ENCODE measurements around the gene DCT.
"Not testable (repeated sequence)": the region's sequence is repeated elsewhere in the genome, so short reads cannot be mapped to it uniquely, and the experiment has no call there.

The DCT gene

GRCh38 chr13:94479616-94480015 is at the start of gene DCT:
TSS of gene DCT (minus strand) at chr13:94479682. CDS start at chr13:94479255, 427 bp downstream.
- DNase-seq (ENCODE audit: low read depth): no peak

DNA sequence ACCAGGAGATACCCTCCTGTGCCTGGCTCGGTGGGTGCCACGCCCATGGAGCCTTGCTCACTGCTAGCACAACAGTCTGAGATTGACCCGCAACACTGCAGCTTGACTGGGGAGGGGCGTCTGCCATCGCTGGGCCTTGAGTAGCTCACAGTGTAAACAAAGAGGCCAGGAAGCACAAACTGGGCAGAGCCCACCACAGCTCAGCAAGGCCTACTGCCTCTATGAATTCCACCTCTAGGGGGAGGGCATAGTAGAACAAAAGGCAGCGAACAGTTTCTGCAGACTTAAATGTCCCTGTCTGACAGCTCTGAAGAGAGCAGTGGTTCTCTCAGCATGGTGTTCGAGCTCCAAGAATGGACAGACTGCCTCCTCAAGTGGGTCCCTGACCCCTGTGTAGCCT is 47.5 kb upstream of the DCT start:
- DNase-seq (ENCODE audit: low read depth): not testable (repeated sequence)

DNA sequence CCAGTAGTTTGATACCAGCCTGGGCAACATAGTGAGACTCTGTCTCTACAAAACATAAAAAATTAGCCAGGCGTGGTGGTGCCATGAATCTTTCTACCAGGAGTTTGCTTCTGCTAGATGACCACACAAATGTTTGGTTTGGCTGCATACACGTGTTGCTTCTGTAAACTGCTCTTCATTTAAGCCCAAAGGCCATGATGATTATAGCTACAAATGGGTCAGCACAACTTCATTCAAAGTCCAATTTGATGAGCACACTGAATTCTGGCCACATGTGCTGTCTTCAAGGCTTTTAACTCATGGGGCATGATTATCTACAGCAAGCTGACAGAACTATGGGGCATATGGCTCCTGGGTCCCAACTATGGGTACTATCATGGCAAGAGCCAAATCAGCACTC is 46.3 kb upstream of the DCT start:
- no peak for DNase-seq (ENCODE audit: low read depth)

GRCh38 chr13:94524407-94524806 is 44.9 kb upstream of the DCT start:
- no peak for DNase-seq (ENCODE audit: low read depth)

DNA sequence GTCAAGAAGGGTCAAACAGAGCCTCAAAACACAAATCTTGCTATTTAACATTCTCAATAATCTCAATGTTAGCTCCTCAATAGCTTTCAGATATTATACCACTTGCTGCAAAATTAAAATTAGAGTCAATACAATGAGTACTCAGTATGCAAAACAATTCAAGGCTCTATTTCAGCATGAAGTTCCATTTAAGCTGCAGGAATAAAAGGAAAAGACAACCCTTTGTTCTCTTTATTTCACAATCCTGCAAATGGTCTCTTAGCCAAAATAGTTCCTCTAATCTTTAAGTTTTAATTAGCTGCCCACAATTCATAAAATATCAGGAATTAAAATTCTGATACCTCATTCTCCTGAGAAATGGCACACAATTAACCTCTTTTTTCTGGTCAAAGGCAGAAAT is 40.5 kb upstream of the DCT start:
- no peak for DNase-seq (ENCODE audit: low read depth)

DNA sequence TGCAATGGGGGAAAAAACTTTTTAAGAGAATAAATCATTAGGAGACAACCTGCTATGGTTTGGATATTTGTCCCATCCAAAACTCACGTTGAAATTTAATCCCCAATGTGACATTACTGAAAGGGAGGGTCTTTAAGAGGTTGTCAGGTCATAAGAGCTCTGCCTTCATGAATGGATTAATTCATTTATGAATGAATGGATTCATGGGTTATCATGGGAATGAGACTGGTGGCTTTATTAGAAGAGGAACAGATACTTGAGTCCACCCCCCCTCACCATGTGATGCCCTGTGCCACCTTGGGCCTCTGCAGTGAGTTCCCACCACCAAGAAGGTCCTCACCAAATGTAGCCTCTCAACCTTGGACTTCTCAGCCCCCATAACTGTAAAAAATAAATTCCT is 37.0 kb upstream of the DCT start:
- no peak for DNase-seq (ENCODE audit: low read depth)

DNA sequence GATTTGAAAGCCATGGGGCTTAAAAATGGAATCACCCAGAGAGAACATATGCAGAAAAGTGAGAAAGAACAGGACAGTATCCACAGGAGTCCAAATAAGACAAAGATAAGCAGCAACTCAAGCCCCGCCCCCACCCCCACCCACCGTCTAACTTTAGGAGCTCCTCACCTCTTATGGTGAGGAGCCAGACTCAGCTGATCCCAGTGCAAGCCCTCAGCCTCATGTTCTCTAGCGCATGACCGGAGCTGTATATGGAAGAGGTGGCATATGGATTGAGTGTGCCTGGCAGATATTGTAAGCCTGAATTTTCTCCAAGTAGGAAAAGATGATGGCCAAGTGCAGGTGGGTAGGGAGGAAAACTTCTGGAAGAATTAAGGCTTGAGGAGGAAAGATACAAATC is 36.4 kb upstream of the DCT start:
- no peak for DNase-seq (ENCODE audit: low read depth)

GRCh38 chr13:94515374-94515773 is 35.9 kb upstream of the DCT start:
- no peak for DNase-seq (ENCODE audit: low read depth)

DNA sequence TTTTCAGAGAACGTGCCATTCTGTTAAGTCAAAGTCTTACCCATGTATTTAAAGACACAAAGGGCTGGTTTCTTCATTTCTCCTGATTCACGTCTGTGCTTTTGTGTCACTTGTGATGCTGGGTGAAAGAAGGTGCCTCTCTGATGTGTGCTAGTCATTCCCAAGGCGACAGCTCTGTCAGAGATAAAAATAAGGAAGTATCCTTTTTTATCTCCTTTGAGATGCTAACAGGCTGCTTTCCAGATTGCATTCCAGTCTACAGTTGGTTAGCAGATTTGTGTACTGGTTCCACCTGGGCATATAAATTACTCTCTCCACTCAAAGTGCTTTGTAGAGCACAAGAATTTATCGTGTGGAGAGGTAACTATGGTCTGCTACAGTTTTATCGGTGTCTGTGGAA is 33.5 kb upstream of the DCT start:
- no peak for DNase-seq (ENCODE audit: low read depth)

DNA sequence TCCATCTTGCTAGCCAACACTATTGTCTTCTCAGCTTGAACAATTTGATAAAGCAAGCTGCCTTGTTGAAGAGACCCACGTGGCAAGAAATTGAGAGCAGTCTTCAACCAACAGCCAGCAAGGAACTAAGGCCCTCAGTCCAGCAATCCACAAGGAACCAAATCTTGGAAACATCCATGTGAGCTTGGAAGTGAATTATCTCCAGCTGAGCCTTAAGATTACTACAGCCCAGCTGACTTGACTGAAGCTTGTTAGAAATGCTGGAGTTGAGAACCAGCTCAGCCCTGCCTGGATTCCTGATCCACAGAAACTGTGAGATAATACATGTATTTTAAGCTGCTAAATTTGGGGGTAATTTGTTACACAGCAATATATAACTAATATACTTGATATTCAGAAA is 26.2 kb upstream of the DCT start:
- DNase-seq (ENCODE audit: low read depth): no peak

DNA sequence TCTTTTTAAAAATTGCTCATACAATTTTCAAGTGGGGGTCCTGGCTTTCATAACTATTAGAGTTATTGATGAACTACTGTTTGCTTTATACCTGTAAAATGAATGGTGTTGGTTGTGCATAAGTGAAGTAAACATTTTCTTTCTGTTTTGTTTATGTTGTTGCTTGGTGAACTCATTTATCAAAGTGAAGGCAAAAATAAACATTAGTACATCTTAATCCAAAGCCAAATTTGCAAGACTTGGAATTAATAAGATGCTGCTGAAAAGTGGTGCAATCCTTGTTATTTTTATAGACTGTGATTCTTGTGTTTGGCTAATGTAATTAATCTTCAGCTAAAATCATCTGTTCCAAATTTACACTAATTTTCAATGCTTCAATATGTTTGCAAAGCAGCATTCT is 24.4 kb upstream of the DCT start:
- DNase-seq (ENCODE audit: low read depth): no peak

- DNase-seq (ENCODE audit: low read depth): not testable (repeated sequence)
Observed at GRCh38 chr13:94498831-94499230, 19.3 kb upstream of the DCT start.

DNA sequence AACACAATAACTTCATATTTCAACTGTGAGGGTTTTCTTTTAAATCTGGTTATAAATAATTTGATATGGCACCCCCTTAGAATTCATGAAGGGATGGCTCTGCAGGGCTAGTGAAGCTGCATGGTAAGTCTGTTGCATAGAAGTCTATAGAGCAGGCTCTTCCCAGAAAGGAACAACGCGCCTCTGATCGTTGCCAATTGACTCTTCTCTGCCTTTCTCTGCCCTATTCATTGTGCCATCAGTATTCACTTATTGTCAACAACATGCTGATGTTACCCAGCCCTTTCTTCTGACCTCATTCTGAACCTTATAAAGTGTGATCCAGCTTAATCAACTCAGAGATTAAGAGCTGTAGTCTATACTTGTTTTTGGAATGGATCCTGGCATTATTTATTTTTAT is 16.3 kb upstream of the DCT start:
- DNase-seq (ENCODE audit: low read depth): no peak

DNA sequence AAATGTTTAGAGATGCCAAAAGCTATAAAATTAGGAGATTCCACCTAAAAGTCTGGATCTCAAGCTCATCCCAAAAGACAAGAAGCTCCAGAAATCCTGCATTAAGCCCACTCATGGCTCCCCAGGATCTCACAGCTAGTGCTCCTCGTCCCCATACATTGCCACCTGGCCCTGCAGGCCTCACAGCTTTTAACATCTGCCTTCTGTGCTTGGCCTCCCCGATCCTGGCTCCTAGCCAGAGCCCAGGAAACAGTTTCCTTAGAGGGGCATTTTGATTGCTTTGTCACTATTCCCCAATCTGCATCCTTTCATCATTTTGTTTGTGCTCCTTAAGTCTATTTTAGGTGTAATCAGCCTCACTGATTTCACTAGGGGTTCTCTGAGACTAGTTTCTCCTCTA is 14.5 kb upstream of the DCT start:
- DNase-seq (ENCODE audit: low read depth): no peak

DNA sequence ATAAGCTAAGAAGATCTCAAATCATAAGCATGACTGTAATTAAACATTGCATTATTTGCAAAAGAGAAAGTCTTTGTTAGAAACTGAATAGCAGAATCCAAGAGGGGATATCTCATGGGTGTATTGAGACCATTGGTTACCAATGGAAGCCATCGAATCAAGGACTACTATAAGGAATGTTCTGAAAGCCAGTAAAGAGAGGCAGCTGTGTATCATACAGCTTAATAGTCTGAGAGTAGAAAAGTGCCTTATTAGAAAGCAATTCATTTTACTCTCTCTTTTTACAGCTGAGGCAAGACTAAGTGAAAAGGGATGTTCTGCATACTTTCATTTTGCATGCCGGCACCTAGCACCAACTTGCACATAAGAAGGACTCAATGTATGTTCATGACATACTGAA is 7.6 kb upstream of the DCT start:
- no peak for DNase-seq (ENCODE audit: low read depth)

DNA sequence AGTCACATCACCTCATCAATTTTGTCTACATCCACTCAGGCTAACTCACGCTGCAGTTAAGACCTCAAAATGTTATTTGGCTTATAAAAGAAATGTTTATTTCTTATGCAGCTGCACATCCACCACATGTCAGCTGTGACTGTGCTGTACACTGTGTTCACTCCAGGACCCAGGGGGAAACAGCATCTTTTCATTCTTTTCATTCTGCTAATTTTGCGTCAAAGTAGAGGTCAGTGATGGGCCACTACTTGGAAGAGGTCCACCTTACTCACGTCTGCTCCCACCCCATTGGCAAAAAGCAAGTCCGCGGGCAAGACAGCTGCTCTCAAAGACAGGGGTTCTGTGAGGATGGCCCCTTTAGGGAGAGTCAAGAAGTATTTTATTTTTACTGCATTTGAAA is 4.5 kb upstream of the DCT start:
- no peak for DNase-seq (ENCODE audit: low read depth)

GRCh38 chr13:94481941-94482340 is 2.5 kb upstream of the DCT start:
- DNase-seq (ENCODE audit: low read depth): no peak

DNA sequence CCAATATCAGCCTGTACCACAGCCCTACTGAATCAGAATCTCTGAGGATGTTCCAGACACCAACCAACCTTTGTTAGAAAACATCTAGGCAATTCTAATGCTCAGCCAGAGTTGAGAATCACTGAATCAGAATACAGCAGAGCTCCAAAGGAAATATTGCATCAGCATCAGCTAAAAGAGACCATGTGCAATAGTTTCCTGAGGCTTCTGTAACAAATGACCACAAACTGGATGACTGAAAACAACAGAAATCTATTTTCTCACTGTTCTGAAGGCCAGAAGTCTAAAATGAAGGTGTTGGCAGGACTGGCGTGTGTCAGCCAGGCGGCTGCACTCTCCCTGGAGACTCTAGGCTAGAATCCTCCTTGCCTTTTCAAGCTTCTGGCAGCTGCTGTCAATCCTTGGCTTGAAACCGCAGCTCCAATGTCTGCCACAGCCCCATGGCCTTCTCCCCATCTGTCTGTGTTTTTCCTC is 1.2 kb upstream of the DCT start:
- DNase-seq (ENCODE audit: low read depth): no peak

- no peak for DNase-seq (ENCODE audit: low read depth)
Observed at GRCh38 chr13:94478913-94479312, 569 bp downstream of the DCT start.

- no peak for DNase-seq (ENCODE audit: low read depth)
Observed at GRCh38 chr13:94470126-94470525, 9.4 kb downstream of the DCT start.

- DNase-seq (ENCODE audit: low read depth): no peak
Observed at GRCh38 chr13:94464771-94465170, 14.7 kb downstream of the DCT start.

DNA sequence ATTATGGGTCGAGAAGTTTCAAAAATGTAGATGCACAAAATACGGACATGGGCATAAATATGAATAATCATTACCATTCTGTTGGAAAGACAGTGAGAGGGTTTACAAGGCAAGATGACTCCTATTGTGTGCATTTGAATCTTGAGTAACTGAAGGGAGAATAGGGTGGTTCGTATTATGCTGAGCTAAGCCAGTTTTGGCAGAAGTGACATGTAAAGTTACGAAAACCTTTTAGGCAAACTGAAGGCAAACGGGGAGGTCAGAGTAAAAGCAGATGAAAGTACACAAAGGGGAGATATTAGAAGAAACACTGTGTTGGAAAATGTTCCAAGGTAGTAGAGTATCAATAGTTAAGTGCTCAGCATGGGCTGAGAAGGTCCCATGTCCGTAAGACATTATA is 16.8 kb downstream of the DCT start:
- no peak for DNase-seq (ENCODE audit: low read depth)

DNA sequence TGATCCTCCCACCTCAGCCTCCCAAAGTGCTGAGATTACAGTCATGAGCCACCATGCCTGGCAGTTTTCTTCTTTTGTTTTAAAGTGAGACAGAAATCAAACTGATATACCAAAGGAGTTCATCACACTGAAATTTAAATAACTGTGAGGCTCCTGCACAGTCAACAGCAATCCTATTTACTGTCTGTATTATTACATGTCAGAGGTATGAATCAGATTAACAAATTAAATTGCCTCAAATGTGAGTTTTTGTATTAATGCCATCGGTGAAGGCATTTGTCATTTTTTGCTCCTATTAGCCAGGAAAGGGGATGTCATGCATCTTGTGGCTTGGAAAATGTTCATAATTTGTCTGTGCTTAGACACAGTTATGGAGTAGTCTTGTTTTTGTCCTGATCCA is 20.4 kb downstream of the DCT start:
- DNase-seq (ENCODE audit: low read depth): no peak

DNA sequence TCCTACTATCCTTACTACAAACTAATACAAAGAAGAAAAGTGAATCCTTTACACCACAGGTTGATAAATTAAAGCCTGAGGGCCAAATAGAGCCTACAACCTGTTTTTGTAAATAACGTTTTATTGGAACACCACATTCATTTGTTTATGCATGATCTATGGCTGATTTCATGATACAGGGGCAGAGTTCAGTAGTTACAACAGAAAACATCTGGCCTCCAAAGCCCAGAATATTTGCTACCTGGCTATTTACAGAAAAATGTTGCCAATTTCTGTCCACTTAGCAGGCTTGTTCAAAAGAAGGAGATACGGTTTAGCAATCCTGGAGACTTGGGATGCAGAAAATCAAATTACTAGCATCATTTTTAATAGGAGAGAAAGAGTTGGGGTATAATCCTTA is 24.1 kb downstream of the DCT start:
- DNase-seq (ENCODE audit: low read depth): no peak

DNA sequence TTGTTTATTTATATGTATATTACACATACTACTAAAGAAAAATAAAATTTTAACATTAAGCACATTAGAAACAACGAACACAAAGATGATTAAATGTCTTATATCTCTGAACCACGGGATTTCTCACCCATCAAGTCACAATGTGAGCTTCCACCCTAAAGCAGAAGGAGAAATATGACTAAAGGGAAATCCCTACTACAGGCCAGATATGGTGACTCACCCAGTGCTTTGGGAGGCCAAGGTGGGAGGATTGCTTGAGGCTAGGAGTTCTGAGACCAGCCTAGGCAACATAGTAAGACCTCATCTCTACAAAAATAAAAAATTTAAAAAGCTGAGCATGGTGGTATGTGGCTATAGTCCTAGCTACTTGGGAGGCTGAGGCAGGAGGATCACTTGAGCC is 24.6 kb downstream of the DCT start:
- no peak for DNase-seq (ENCODE audit: low read depth)

Measured in activated gamma-delta T cell treated with anti-CD3 and anti-CD28 coated beads, Interleukin-2, amount 50 U/mL, for 16 hours (primary cell).